Gastroesophageal sphincter (tissue), 4 donors: ENCODE results near the gene IL13RA1. TPM values are rescaled to one million over a fixed set of nuclear protein-coding genes. Genes with fewer than 3 reads are reported as not detected.
"Not testable (repeated sequence)": the region's sequence is repeated elsewhere in the genome, so short reads cannot be mapped to it uniquely, and the experiment has no call there.

Source experiments
- ATAC-seq: fragments of 150-250 bp; one replicate; pipeline ENCODE4 v1.9.1; 2016; ENCODE audit warnings: mild to moderate bottlenecking, moderate library complexity
- H3K27ac ChIP-seq, 4 donors: fragments of 200-600 bp; sonication (generic) in 3 of 4; 1 replicate in 3 of 4; 2 replicates in 1 of 4; pipeline ENCODE4 v1.5.1; 2016 to 2019
- H3K27me3 ChIP-seq: fragments of 200-600 bp; sonication (generic); one replicate; pipeline ENCODE4 v1.5.1; 2019
- H3K36me3 ChIP-seq, 2 donors: fragments of 200-600 bp; sonication (generic); one replicate each; pipeline ENCODE4 v1.5.1; 2019; ENCODE audit warnings: control low read depth in 1 of 2
- H3K4me1 ChIP-seq, 3 donors: fragments of 200-600 bp; sonication (generic); 1 replicate in 2 of 3; 2 replicates in 1 of 3; pipeline ENCODE4 v1.5.1; 2016 to 2019; ENCODE audit warnings: control low read depth in 2 of 3
- H3K4me3 ChIP-seq, 2 donors: fragments of 200-600 bp; sonication (generic); one replicate each; pipeline ENCODE4 v1.5.1; 2019; ENCODE audit warnings: mild to moderate bottlenecking in 1 of 2, moderate library complexity in 1 of 2
- H3K9me3 ChIP-seq, 3 donors: fragments of 200-600 bp; sonication (generic); one replicate each; pipeline ENCODE4 v1.5.1; 2017 to 2019; ENCODE audit warnings: control low read depth in 2 of 3
- EP300 ChIP-seq: sonication (generic); formaldehyde crosslinking; IDR thresholded peaks from one replicate; pipeline ENCODE4 v1.6.1; 2017; ENCODE audit warnings: antibody characterized with exemption, mild to moderate bottlenecking
- POLR2A ChIP-seq, 2 donors: fragments of 450-650 bp; IDR thresholded peaks; one replicate each; pipeline ENCODE4 v1.6.1; 2017; ENCODE audit warnings: antibody characterized with exemption in 2 of 2, mild to moderate bottlenecking in 2 of 2, moderate library complexity in 1 of 2
- POLR2AphosphoS5 ChIP-seq: sonication (generic); formaldehyde crosslinking; IDR thresholded peaks from one replicate; pipeline ENCODE4 v1.6.1; 2017; ENCODE audit warnings: antibody characterized with exemption
- WGBS, 2 donors: methylation state at CpG; one replicate each; pipeline ENCODE4 v1.1.5; 2018; ENCODE audit warnings: low coverage in 1 of 2; 5-methylcytosine and 5-hydroxymethylcytosine counted together
- total RNA-seq, 4 donors: library from RNA; depleted of rRNA; stranded (reverse); fragments of >200 nt; gene quantifications; one replicate each; pipeline ENCODE4 v1.1.0, GENCODE V29; 2016
- TF ChIP-seq, protein P1 (sequence below), 4 experiments: fragments of 200-600 bp in 2 of 4; fragments of 450-650 bp in 2 of 4; sonication (generic) in 1 of 4; IDR thresholded peaks; one replicate each; pipeline ENCODE4 v1.5.1; 2017 to 2019; ENCODE audit warnings: antibody characterized with exemption in 4 of 4, mild to moderate bottlenecking in 2 of 4, moderate library complexity in 2 of 4

Gene IL13RA1
- total RNA-seq, 4 donors from 2014 or later = 63.7 to 121 (median 105) TPM

- WGBS, 2 donors = 89% methylated on average over 3 of the region's 4 CpGs; no CpG with 5 or more reads in 1 of the 2 donors
- H3K4me3 ChIP-seq = no peak overlapping the region
- no peaks in the 10 kb centered on the region for H3K9me3 ChIP-seq
- TF ChIP-seq EP300 (no peak), POLR2A (IDR thresholded peaks at IDR 0.05) (no peak), POLR2AphosphoS5 (no peak)
- TF ChIP-seq, protein P1, sequence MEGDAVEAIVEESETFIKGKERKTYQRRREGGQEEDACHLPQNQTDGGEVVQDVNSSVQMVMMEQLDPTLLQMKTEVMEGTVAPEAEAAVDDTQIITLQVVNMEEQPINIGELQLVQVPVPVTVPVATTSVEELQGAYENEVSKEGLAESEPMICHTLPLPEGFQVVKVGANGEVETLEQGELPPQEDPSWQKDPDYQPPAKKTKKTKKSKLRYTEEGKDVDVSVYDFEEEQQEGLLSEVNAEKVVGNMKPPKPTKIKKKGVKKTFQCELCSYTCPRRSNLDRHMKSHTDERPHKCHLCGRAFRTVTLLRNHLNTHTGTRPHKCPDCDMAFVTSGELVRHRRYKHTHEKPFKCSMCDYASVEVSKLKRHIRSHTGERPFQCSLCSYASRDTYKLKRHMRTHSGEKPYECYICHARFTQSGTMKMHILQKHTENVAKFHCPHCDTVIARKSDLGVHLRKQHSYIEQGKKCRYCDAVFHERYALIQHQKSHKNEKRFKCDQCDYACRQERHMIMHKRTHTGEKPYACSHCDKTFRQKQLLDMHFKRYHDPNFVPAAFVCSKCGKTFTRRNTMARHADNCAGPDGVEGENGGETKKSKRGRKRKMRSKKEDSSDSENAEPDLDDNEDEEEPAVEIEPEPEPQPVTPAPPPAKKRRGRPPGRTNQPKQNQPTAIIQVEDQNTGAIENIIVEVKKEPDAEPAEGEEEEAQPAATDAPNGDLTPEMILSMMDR (IDR thresholded peaks at IDR 0.05) = no peak
- no peak overlapping the region for H3K27ac ChIP-seq
- peaks cover 0 to 7% (median 0%) of the 10 kb centered on the region in 3 donors for H3K4me1 ChIP-seq
- H3K27me3 ChIP-seq = no peaks in the 10 kb centered on the region
- no peaks in the 10 kb centered on the region for H3K36me3 ChIP-seq
- ATAC-seq = no peak
Observed at GRCh38 chrX:118706681-118707080, 20.7 kb upstream of the IL13RA1 start.

DNA sequence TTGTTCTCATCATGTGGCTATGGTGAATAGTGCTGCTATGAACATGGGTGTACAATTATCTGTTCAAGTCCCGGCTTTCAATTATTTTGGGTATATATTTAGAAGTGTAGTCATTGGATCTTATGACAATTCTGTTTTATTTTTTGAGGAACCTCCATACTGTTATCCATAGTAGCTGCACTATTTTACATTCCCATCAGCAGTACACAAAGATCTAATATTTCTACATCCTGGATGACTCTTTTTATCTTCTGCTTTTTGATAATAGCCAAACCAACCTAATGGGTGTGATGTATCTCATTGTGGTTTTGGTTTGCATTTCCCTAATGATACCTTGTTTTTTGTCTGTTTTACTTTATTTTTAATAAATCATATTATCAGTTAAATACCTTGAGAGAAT is 12.9 kb upstream of the IL13RA1 start:
- no peak for TF ChIP-seq POLR2A (IDR thresholded peaks at IDR 0.05)
- TF ChIP-seq EP300 = no peak
- no peak for TF ChIP-seq POLR2AphosphoS5
- TF ChIP-seq, protein P1 (IDR thresholded peaks at IDR 0.05) = no peak
- H3K27ac ChIP-seq = no peak overlapping the region
- no peaks in the 10 kb centered on the region for H3K27me3 ChIP-seq
- H3K36me3 ChIP-seq = no peaks in the 10 kb centered on the region
- no peaks in the 10 kb centered on the region for H3K4me1 ChIP-seq
- no peaks in the 10 kb centered on the region for H3K9me3 ChIP-seq
- ATAC-seq = no peak
- 82% methylated on average over 1 of the region's 1 CpG; no CpG with 5 or more reads in 1 of the 2 donors for WGBS, 2 donors
- H3K4me3 ChIP-seq = no peak overlapping the region

DNA sequence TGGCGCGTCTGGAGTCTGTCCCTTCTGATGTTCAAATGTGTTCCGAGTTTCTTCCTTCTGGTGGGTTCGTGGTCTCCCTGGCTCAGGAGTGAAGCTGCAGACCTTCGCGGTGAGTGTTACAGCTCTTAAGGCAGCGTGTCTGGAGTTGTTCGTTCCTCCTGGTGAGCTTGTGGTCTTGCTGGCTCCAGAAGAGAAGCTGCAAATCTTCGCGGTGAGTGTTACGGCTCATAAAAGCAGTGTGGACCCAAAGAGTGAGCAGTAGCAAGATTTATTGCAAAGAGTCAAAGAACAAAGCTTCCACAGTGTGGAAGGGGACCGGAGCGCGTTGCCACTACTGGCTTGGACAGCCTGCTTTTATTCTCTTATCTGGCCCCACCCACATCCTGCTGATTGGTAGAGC is 11.5 kb upstream of the IL13RA1 start:
- ATAC-seq, H3K4me1 ChIP-seq, H3K27ac ChIP-seq, H3K36me3 ChIP-seq, H3K27me3 ChIP-seq, H3K9me3 ChIP-seq, H3K4me3 ChIP-seq: not testable (repeated sequence)
- no CpG with 5 or more reads among the region's 14 CpGs for WGBS, 2 donors

DNA sequence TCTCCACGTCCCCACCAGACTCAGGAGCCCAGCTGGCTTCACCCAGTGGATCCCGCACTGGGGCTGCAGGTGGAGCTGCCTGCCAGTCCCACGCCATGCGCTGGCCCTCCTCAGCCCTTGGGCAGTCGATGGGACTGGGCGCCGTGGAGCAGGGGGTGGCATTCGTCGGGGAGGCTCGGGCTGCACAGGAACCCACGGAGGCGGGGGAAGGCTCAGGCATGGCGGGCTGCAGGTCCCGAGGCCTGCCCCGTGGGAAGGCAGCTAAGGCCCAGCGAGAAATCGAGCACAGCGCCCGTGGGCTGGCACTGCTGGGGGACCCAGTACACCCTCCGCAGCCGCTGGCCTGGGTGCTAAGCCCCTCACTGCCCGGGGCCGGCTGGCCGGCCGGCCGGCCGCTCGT is 10.6 kb upstream of the IL13RA1 start:
- no CpG with 5 or more reads among the region's 28 CpGs for WGBS, 2 donors
- H3K36me3 ChIP-seq, H3K9me3 ChIP-seq, ATAC-seq, H3K27me3 ChIP-seq, H3K4me3 ChIP-seq, H3K4me1 ChIP-seq, H3K27ac ChIP-seq: not testable (repeated sequence)

DNA sequence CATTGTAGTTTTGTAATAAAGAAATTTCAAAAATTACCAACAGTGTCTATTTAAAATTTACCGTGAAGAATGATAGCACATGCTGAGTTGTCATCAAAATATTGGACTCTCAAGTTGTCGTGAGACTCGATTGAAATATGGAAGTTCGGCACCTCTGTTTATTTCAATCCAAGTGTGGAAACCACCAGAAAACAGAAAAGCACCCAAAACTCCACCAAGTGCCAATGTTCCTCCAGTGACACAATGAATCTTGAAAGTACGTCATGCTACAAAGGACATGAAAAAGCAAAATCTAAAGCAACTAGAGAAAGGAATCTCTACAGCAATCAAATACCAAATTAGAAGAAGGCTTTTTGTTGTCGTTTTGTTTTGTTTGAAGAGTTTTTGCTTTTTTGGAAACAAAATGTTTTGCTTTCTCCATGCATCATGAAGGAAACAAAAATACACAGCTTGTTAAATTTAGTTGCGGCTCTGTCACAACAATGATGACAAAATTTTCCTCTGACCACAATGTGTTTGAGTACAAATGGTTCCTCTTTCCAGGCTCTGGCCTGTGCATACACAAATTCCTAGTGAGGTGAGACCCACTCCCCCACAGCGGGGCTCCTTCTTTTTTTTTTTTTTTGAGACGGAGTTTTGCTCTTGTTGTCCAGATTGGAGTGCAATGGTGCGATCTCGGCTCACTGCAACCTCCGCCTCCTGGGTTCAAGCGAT is 9.6 kb upstream of the IL13RA1 start:
- Histone ChIP-seq H3K4me3 (no peak overlapping the region), H3K27ac (no peak overlapping the region), H3K4me1 (no peaks in the 10 kb centered on the region), H3K9me3 (no peaks in the 10 kb centered on the region), H3K27me3 (no peaks in the 10 kb centered on the region), H3K36me3 (no peaks in the 10 kb centered on the region)
- TF ChIP-seq EP300 (no peak), POLR2AphosphoS5 (no peak), POLR2A (IDR thresholded peaks at IDR 0.05) (no peak)
- TF ChIP-seq, protein P1 (IDR thresholded peaks at IDR 0.05) = no peak
- peak; percentile 55 for ATAC-seq
- 81 to 95% methylated on average over 6 to 8 of the region's 13 CpGs for WGBS, 2 donors

- Histone ChIP-seq H3K36me3 (no peaks in the 10 kb centered on the region), H3K9me3 (no peaks in the 10 kb centered on the region), H3K4me1 (no peaks in the 10 kb centered on the region), H3K27me3 (no peaks in the 10 kb centered on the region), H3K4me3 (no peak overlapping the region), H3K27ac (no peak overlapping the region)
- 63 to 90% methylated on average over 2 of the region's 2 CpGs for WGBS, 2 donors
- TF ChIP-seq, protein P1 (IDR thresholded peaks at IDR 0.05) = no peak
- TF ChIP-seq EP300 = no peak
- no peak for TF ChIP-seq POLR2A (IDR thresholded peaks at IDR 0.05)
- no peak for TF ChIP-seq POLR2AphosphoS5
- peak; percentile 36 for ATAC-seq
Observed at GRCh38 chrX:118718737-118719136, 8.7 kb upstream of the IL13RA1 start.
